ENCODE data around the gene EPYC. TPM values are rescaled to one million over a fixed set of nuclear protein-coding genes. Genes with fewer than 3 reads are reported as not detected.

The EPYC gene
- total and polyA plus RNA-seq, 2 experiments from 2014 or later, result 0.27 to 0.40 TPM

DNA sequence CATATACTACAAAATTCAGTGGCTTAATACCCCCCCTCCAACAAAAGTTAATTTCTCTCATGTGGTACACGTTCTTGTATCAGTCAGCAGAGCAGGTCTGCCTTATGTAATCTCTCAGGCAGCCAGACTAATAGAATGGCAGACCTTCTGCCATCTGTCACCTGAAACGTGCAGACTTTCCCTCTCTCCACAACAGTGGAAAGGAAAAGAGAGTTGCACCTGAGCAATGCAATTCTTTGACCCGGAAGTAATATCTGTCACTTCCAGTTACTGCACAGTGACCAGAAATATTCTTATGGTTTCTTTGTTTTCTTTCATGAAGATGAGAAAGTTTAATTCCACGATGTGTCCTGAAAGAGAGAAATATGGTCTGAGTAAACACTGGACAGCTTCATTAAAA lies 38.6 kb upstream of the EPYC start:
- no peaks in the 10 kb centered on the region for H3K9me3 ChIP-seq (ENCODE audit: low read depth)
- H4K20me1 ChIP-seq (ENCODE audit: insufficient read depth, poor library complexity, severe bottlenecking), result no peaks in the 10 kb centered on the region
- TF ChIP-seq EZH2phosphoT487 (IDR thresholded peaks at IDR 0.05; ENCODE audit: low read depth, severe bottlenecking, unreplicated experiment), result no peak
- no peak for TF ChIP-seq EZH2 (IDR thresholded peaks at IDR 0.05; ENCODE audit: borderline replicate concordance)
- TF ChIP-seq, protein P1, sequence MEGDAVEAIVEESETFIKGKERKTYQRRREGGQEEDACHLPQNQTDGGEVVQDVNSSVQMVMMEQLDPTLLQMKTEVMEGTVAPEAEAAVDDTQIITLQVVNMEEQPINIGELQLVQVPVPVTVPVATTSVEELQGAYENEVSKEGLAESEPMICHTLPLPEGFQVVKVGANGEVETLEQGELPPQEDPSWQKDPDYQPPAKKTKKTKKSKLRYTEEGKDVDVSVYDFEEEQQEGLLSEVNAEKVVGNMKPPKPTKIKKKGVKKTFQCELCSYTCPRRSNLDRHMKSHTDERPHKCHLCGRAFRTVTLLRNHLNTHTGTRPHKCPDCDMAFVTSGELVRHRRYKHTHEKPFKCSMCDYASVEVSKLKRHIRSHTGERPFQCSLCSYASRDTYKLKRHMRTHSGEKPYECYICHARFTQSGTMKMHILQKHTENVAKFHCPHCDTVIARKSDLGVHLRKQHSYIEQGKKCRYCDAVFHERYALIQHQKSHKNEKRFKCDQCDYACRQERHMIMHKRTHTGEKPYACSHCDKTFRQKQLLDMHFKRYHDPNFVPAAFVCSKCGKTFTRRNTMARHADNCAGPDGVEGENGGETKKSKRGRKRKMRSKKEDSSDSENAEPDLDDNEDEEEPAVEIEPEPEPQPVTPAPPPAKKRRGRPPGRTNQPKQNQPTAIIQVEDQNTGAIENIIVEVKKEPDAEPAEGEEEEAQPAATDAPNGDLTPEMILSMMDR (IDR thresholded peaks at IDR 0.05; ENCODE audit: poor library complexity), result no peak
- no peak overlapping the region for H3K27ac ChIP-seq
- no peaks in the 10 kb centered on the region for H3K36me3 ChIP-seq (replicated peaks; ENCODE audit: insufficient read depth, low read depth)
- H3K4me1 ChIP-seq (ENCODE audit: insufficient read depth), result no peaks in the 10 kb centered on the region
- no peak for DNase-seq (ENCODE audit: low spot score)
- H3K4me3 ChIP-seq, result no peak overlapping the region
- no peaks in the 10 kb centered on the region for H3K9me2 ChIP-seq (replicated peaks; ENCODE audit: insufficient read depth)
- no peaks in the 10 kb centered on the region for H3K27me3 ChIP-seq
- H2AFZ ChIP-seq, result no peak overlapping the region
- no peaks in the 10 kb centered on the region for H3K79me2 ChIP-seq
- no peak overlapping the region for H3K4me2 ChIP-seq
- 72% methylated on average over 4 of the region's 4 CpGs for WGBS (ENCODE audit: low lambda C conversion rate, missing lambda C conversion rate)

DNA sequence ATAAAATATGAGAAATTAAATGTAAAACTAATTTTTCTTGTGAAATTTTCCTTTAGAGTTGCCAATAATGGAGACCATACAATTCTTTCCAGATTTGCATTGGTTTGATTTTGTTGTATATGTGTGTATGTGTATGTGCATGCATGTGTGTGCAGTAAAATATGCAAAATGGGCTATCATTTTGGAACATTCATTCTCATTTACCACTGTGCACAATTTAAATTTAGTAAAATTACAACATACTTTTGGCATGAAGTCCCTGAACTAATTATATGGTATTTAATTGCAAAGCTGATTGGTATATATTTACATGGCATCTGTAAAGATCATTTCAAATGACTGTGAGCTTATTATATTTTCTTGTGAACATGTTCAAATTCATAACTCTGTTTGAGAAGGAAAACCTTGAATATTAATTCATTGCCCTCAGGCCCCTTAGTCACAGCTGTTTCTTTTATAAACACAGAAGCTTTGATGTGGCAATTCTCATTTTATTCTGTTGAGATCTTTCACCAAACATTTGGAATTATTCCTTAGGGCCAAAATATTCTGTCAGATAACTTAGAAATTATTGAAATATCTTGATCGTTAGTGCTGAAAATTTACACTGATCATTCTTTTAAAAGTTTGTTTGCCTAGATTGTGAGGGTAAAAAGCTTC lies 35.5 kb upstream of the EPYC start:
- Histone ChIP-seq H3K27me3 (no peaks in the 10 kb centered on the region), H3K79me2 (no peaks in the 10 kb centered on the region), H2AFZ (no peak overlapping the region), H3K36me3 (replicated peaks; ENCODE audit: insufficient read depth, low read depth) (no peaks in the 10 kb centered on the region), H3K4me2 (no peak overlapping the region), H3K4me3 (no peak overlapping the region), H3K9me2 (replicated peaks; ENCODE audit: insufficient read depth) (no peaks in the 10 kb centered on the region), H4K20me1 (ENCODE audit: insufficient read depth, poor library complexity, severe bottlenecking) (no peaks in the 10 kb centered on the region), H3K4me1 (ENCODE audit: insufficient read depth) (no peaks in the 10 kb centered on the region), H3K9me3 (ENCODE audit: low read depth) (no peaks in the 10 kb centered on the region), H3K27ac (no peak overlapping the region)
- WGBS (ENCODE audit: low lambda C conversion rate, missing lambda C conversion rate), result 84% methylated on average over 1 of the region's 1 CpG
- TF ChIP-seq, protein P1 (IDR thresholded peaks at IDR 0.05; ENCODE audit: poor library complexity), result no peak
- TF ChIP-seq EZH2phosphoT487 (IDR thresholded peaks at IDR 0.05; ENCODE audit: low read depth, severe bottlenecking, unreplicated experiment) (no peak), EZH2 (IDR thresholded peaks at IDR 0.05; ENCODE audit: borderline replicate concordance) (no peak)
- DNase-seq (ENCODE audit: low spot score), result no peak

DNA sequence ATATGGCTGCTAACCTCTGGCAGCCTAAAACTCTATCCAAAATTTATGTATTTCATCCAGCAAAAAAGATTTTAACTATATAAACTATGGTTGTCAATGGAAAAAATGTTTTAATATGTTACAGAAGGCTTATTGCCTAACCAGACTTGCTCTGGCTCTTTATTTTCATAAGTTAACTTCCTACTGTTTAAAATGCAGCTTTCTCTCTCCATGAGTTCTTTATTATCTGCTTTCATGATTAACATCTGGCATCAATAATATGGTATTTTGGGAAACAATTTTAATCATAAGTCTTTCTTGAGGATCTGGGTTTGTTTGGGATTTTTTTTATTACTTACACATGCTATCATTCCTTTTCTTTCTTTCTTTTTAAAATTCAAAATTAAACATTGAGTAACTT lies 32.5 kb upstream of the EPYC start:
- H3K4me3 ChIP-seq, result no peak overlapping the region
- DNase-seq (ENCODE audit: low spot score), result no peak
- no peaks in the 10 kb centered on the region for H3K4me1 ChIP-seq (ENCODE audit: insufficient read depth)
- H4K20me1 ChIP-seq (ENCODE audit: insufficient read depth, poor library complexity, severe bottlenecking), result no peaks in the 10 kb centered on the region
- H3K27me3 ChIP-seq, result no peaks in the 10 kb centered on the region
- no peaks in the 10 kb centered on the region for H3K9me3 ChIP-seq (ENCODE audit: low read depth)
- no peak overlapping the region for H3K27ac ChIP-seq
- no peak overlapping the region for H3K4me2 ChIP-seq
- no peaks in the 10 kb centered on the region for H3K9me2 ChIP-seq (replicated peaks; ENCODE audit: insufficient read depth)
- H3K36me3 ChIP-seq (replicated peaks; ENCODE audit: insufficient read depth, low read depth), result no peaks in the 10 kb centered on the region
- no peak overlapping the region for H2AFZ ChIP-seq
- H3K79me2 ChIP-seq, result no peaks in the 10 kb centered on the region
- TF ChIP-seq, protein P1 (IDR thresholded peaks at IDR 0.05; ENCODE audit: poor library complexity), result no peak
- TF ChIP-seq EZH2 (IDR thresholded peaks at IDR 0.05; ENCODE audit: borderline replicate concordance) (no peak), EZH2phosphoT487 (IDR thresholded peaks at IDR 0.05; ENCODE audit: low read depth, severe bottlenecking, unreplicated experiment) (no peak)
